ENCODE data around the gene CYTH3.

Gene CYTH3

GRCh38 chr7:6159097-6159483 is 113.3 kb downstream of the CYTH3 start:
- Histone ChIP-seq H3K79me2 (ENCODE audit: insufficient read depth, low read length) (no peaks in the 10 kb centered on the region), H3K9ac (ENCODE audit: low read length) (no peak overlapping the region), H3K9me3 (ENCODE audit: insufficient read depth, low read length) (no peaks in the 10 kb centered on the region), H3F3A (ENCODE audit: insufficient read depth) (0 out of 2 replicates have a peak, but pooled peaks cover 9% of the 10 kb centered on the region), H3K9me2 (replicated peaks; ENCODE audit: insufficient read depth, low read length) (no peaks in the 10 kb centered on the region), H3K27me3 (ENCODE audit: low read length) (no peaks in the 10 kb centered on the region), H3K4me2 (ENCODE audit: low read depth, low read length, poor library complexity, severe bottlenecking) (no peak overlapping the region), H2AFZ (ENCODE audit: low read depth, low read length, severe bottlenecking) (no peak overlapping the region), H3K27ac (ENCODE audit: low read depth, low read length) (no peak overlapping the region), H3K36me3 (ENCODE audit: low read length) (peaks cover 8% of the 10 kb centered on the region; the same call in 1 of the 2 replicates), H3K4me3 (ENCODE audit: insufficient read depth, low read length, poor library complexity, severe bottlenecking) (no peak overlapping the region), H4K20me1 (ENCODE audit: low read depth, low read length) (0 out of 2 replicates have a peak, but pooled peaks cover 7% of the 10 kb centered on the region)
- no peak for TF ChIP-seq EZH2phosphoT487 (conservative IDR thresholded peaks at IDR 0.05; ENCODE audit: low read length)
- TF ChIP-seq, protein P1, sequence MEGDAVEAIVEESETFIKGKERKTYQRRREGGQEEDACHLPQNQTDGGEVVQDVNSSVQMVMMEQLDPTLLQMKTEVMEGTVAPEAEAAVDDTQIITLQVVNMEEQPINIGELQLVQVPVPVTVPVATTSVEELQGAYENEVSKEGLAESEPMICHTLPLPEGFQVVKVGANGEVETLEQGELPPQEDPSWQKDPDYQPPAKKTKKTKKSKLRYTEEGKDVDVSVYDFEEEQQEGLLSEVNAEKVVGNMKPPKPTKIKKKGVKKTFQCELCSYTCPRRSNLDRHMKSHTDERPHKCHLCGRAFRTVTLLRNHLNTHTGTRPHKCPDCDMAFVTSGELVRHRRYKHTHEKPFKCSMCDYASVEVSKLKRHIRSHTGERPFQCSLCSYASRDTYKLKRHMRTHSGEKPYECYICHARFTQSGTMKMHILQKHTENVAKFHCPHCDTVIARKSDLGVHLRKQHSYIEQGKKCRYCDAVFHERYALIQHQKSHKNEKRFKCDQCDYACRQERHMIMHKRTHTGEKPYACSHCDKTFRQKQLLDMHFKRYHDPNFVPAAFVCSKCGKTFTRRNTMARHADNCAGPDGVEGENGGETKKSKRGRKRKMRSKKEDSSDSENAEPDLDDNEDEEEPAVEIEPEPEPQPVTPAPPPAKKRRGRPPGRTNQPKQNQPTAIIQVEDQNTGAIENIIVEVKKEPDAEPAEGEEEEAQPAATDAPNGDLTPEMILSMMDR (IDR thresholded peaks at IDR 0.05; ENCODE audit: insufficient read depth, low read length, poor library complexity, severe bottlenecking) = no peak

GRCh38 chr7:6158424-6159096 is 113.9 kb downstream of the CYTH3 start:
- Histone ChIP-seq H3K27ac (ENCODE audit: low read depth, low read length) (no peak overlapping the region), H3K36me3 (ENCODE audit: low read length) (peaks cover 8% of the 10 kb centered on the region; the same call in 1 of the 2 replicates), H3K9me2 (replicated peaks; ENCODE audit: insufficient read depth, low read length) (no peaks in the 10 kb centered on the region), H3K4me2 (ENCODE audit: low read depth, low read length, poor library complexity, severe bottlenecking) (no peak overlapping the region), H3K4me3 (ENCODE audit: insufficient read depth, low read length, poor library complexity, severe bottlenecking) (no peak overlapping the region), H3K9me3 (ENCODE audit: insufficient read depth, low read length) (no peaks in the 10 kb centered on the region), H2AFZ (ENCODE audit: low read depth, low read length, severe bottlenecking) (no peak overlapping the region), H3K79me2 (ENCODE audit: insufficient read depth, low read length) (no peaks in the 10 kb centered on the region), H4K20me1 (ENCODE audit: low read depth, low read length) (0 out of 2 replicates have a peak, but pooled peaks cover 7% of the 10 kb centered on the region), H3F3A (ENCODE audit: insufficient read depth) (0 out of 2 replicates have a peak, but pooled peaks cover 9% of the 10 kb centered on the region), H3K9ac (ENCODE audit: low read length) (no peak overlapping the region), H3K27me3 (ENCODE audit: low read length) (no peaks in the 10 kb centered on the region)
- TF ChIP-seq, protein P1 (IDR thresholded peaks at IDR 0.05; ENCODE audit: insufficient read depth, low read length, poor library complexity, severe bottlenecking) = no peak
- TF ChIP-seq EZH2phosphoT487 (conservative IDR thresholded peaks at IDR 0.05; ENCODE audit: low read length) = no peak

DNA sequence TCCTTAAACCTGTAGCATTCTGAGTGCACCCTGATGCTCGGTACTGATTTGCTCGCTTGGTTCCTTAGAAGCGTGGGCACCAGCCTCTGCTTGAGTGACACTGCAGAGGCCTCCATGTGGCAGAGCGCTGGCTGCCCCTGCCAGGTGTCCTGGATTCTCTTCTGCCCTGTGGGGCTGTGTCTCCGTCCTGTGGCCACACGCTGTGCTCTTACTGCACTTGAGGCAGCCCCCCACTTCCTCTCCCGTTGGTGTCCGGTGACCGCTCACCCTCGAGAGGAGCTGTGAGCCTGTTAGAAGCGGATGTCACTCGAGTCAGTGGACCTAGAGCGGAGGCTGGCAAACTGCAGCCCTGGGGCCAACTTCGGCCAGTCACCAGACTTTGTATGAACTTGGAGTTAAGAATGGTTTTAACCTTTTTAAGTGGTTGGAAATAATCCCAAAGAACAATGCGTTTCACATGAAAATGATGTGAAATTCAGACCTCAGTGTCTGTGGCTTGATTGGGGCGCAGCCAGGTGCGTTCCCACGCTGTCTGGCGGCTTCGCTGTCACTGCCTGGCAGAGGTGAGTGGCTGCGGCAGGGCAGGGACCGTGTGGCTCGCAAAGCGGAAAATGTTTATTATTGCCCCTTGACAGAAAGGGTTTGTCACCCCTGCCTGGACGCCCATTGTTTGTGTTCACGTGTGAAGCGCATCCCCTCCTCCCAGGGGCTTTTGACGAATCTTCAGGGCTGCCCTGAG is 114.6 kb downstream of the CYTH3 start:
- Histone ChIP-seq H3K9me2 (replicated peaks; ENCODE audit: insufficient read depth, low read length) (no peaks in the 10 kb centered on the region), H3K27ac (ENCODE audit: low read depth, low read length) (no peak overlapping the region), H3K4me2 (ENCODE audit: low read depth, low read length, poor library complexity, severe bottlenecking) (no peak overlapping the region), H2AFZ (ENCODE audit: low read depth, low read length, severe bottlenecking) (no peak overlapping the region), H3K9me3 (ENCODE audit: insufficient read depth, low read length) (no peaks in the 10 kb centered on the region), H3K4me3 (ENCODE audit: insufficient read depth, low read length, poor library complexity, severe bottlenecking) (no peak overlapping the region), H4K20me1 (ENCODE audit: low read depth, low read length) (0 out of 2 replicates have a peak, but pooled peaks cover 7% of the 10 kb centered on the region), H3F3A (ENCODE audit: insufficient read depth) (0 out of 2 replicates have a peak, but pooled peaks cover 9% of the 10 kb centered on the region), H3K27me3 (ENCODE audit: low read length) (no peaks in the 10 kb centered on the region), H3K36me3 (ENCODE audit: low read length) (peaks cover 8% of the 10 kb centered on the region; the same call in 1 of the 2 replicates), H3K79me2 (ENCODE audit: insufficient read depth, low read length) (no peaks in the 10 kb centered on the region), H3K9ac (ENCODE audit: low read length) (no peak overlapping the region)
- TF ChIP-seq EZH2phosphoT487 (conservative IDR thresholded peaks at IDR 0.05; ENCODE audit: low read length) = no peak
- TF ChIP-seq, protein P1 (IDR thresholded peaks at IDR 0.05; ENCODE audit: insufficient read depth, low read length, poor library complexity, severe bottlenecking) = no peak

Data from SU-DHL-6 (cell line).